NCI-H226 (cell line): ENCODE data around the gene TSKU.
A peak's percentile ranks its signal among the peaks of the same experiment; 100 is the strongest.

Source experiments
- DNase-seq: peaks from one replicate; pipeline ENCODE4 v3.0.0-alpha.2; 2015

Gene TSKU

GRCh38 chr11:76830639-76831327 lies 47.6 kb downstream of the TSKU start:
- DNase-seq = peak; percentile 43

DNA sequence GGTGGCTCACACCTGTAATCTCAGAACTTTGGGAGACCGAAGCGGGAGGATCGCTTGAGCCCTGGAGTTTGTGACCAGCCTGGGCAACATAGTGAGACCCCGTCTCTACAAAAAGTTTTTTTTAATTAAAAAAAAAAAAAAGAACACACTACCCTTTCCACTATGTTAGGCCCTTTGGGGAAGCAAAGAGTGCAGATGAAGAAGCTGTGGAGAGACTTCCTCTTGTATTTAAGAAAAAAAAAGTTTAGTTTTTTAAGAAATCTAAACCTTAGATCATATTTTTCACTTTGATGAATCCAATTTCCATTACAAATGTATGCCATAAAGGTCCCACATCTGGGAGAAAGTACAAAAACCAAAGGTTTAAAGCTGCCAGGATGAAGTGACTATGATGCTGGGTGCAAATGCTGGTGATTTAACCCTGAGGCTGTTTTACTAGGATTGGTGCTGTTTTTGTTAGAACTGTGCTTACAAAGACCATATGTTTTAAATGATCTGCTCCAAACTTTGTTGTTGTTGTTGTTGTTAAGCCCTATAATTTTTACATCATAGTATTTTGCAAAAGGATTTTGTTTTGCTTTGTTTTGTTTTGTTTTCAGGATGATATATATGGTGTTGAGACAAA lies 48.6 kb downstream of the TSKU start:
- DNase-seq = no peak

DNA sequence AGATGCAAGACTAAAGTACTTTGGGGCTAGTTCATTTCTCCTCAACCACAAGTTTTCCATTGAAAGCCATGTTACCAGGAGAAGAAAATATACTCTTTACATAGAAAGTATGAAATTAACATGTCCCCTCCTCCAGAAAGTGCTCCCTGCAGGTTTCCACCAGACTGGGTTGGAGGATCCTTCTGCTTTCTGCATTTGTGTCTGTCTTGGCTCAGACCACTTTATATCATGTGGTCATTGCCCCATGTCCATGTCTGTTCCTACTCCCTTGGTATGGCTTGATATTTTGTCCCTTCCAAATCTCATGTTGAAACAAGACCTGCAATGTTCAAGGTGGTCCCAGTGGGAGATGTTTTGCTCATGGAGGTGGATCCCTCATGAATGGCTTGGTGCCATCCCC lies 49.2 kb downstream of the TSKU start:
- no peak for DNase-seq

GRCh38 chr11:76834151-76834550 lies 51.0 kb downstream of the TSKU start:
- no peak for DNase-seq

DNA sequence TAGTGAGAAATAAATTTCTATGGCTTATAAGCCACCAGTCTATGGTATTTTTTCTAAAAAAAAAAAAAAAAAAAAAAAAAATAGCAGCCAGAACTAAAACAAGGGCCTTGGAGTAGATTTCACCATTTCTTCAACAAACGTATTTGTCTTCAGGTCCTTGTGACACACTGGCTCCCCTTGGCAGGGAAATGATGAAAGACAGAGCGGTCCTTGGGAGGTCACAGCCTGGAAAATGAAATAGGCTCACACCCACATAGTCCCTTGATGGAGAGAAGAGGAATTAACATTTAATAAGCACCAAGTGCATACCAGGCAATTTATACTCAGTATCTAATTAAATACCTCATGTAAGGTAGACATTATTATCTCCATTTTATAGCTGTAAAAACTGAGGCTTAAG lies 51.9 kb downstream of the TSKU start:
- DNase-seq = no peak

GRCh38 chr11:76835928-76836612 lies 52.9 kb downstream of the TSKU start:
- DNase-seq = peak; percentile 61

- DNase-seq = no peak
Measured at GRCh38 chr11:76836613-76837291, 53.6 kb downstream of the TSKU start.

DNA sequence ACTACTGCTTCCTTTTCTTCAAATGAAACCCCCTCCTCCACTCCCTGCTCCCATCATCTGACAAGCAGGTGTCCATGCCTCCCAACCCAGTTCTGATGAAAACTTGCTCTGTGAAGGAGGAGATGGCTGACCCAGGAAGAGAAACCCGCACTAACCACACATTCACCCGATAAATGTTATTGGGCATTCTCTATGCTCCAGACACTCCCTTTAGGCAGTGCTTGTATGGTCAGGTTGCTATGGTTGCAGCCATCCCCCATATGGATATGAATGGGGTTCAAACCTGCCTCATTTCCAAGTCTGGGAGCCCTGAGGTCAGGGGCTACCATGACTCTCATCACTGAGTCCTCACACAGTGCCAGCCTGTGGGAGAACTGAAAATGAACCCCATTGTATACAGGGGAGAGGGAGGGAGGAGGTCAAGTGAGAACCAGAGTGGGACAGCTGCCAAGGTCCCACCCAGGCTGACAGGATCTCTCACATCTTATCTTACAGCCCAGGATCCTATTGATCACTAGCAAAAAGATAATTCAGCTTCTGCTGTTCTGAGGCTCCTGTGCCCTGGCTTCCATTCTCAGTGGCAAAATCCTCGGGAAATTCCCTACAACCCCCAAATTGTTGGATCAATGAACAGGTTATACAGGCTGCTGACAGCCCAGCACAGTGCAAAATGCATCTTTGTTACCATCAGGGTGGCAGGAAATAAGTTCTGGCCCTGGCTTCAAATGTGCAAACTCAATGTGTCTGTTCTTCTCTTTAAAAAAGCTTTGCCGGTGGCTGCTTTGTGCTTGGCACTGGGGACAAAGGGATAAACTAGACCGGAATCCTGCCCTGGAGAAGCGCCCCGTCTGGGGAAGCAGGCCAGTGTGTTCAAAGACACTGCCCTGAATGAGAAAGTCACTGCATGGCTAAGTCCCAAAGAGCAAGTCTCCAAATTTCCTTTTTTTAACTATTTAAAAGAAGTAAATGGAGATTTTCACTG lies 54.8 kb downstream of the TSKU start:
- no peak for DNase-seq

DNA sequence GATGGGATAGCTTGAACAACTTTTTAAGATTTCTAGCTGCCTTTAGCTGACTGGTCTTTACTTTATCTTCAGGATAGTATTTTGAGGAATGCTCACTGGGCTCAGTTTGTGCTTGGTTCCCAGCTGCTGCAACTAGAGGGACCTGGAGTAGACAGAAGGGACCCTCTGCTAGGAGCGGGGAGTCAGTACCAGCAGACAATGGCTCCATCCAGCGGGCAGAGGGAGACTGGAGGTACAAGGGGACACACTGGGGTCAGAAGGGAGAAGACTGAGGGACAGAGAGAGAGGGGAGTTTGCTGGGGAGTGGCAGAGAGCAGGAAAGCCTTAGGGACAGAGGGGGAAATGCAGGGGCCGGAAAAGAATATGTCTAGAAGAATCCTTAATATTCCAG lies 55.5 kb downstream of the TSKU start:
- DNase-seq = no peak

DNA sequence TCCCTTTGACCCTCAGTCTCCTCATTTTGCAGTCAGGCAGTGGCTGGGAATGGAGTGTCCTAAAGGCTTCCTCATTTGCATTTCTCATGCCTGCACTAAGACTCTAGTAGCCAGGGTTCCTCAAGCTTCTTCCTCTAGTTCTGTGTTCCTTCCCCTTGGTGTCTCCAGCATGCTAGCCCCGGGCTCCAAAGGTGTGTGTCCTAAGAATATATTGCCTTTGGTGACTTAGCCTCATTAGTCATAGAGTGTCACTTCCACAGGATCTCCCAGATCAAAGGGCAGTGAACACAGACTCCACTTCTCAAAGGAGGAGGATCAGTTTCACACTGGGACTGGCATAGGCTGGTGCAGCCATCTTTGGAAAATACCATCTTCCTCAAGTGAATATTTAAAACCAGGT lies 56.2 kb downstream of the TSKU start:
- no peak for DNase-seq

- no peak for DNase-seq
Measured at GRCh38 chr11:76841923-76842452, 58.8 kb downstream of the TSKU start.

- no peak for DNase-seq
Measured at GRCh38 chr11:76843907-76844306, 60.8 kb downstream of the TSKU start.

- DNase-seq = no peak
Measured at GRCh38 chr11:76844511-76844910, 61.4 kb downstream of the TSKU start.

DNA sequence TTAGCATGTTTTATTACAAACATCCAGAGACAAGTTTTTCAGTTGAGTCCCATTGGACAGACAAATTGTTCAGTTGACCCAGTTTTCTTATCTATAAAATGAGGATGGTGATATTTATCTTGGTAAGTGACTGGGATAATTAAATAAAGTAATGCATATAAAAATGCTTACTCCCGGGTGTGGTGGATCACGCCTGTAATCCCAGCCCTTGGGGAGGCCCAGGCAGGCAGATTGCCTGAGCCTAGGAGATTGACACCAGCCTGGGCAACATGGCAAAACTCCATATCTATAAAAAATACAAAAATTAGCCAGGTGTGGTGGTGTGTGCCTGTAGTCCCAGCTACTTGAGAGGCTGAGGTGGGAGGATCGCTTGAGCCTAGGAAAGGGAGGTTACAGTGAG lies 61.9 kb downstream of the TSKU start:
- no peak for DNase-seq

DNA sequence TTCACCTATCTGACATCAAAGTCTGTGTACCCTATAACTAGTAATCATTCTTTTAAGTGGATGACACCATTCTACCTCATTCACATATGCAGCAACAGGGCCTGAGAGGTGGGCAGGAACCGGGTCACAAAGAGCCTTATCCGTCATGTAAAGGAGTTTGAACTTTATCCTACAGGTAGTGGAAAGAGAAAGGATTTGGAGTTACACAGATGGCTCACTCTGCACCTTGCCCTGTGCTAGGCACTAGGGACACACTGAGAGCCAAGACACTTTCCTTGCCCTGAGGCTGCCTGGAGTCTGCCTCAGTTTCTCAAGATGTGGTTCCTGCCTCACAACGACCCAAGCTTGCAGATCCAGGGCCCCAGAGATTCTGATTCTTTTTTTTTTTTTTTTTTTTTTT lies 63.3 kb downstream of the TSKU start:
- no peak for DNase-seq
